Peyer's patch (tissue), 4 donors: ENCODE data around the gene LSP1. TPM values are rescaled to one million over a fixed set of nuclear protein-coding genes. Genes with fewer than 3 reads are reported as not detected.

ENCODE experiments used
- DNase-seq, 3 donors: peaks; one replicate each; pipeline ENCODE4 v3.0.0-alpha.2; 2017 to 2019
- H3K27ac ChIP-seq, 4 donors: fragments of 200-600 bp; sonication (generic); one replicate each; pipeline ENCODE4 v1.5.1; 2016 to 2019
- H3K27me3 ChIP-seq, 2 donors: fragments of 200-600 bp; sonication (generic); one replicate each; pipeline ENCODE4 v1.5.1; 2019
- H3K36me3 ChIP-seq, 3 donors: fragments of 200-600 bp; sonication (generic); one replicate each; pipeline ENCODE4 v1.5.1; 2016 to 2019
- H3K4me1 ChIP-seq, 4 donors: fragments of 200-600 bp; sonication (generic); one replicate each; pipeline ENCODE4 v1.5.1; 2016 to 2019
- H3K4me3 ChIP-seq, 4 donors: fragments of 200-600 bp; sonication (generic); 1 replicate in 3 of 4; 2 replicates in 1 of 4; pipeline ENCODE4 v1.5.1; 2016 to 2019; ENCODE audit warnings: mild to moderate bottlenecking in 1 of 4
- H3K9me3 ChIP-seq, 4 donors: fragments of 200-600 bp; sonication (generic); one replicate each; pipeline ENCODE4 v1.5.1; 2016 to 2019; ENCODE audit warnings: mild to moderate bottlenecking in 1 of 4
- CTCF ChIP-seq, 6 experiments: fragments of 450-650 bp in 4 of 6; fragments of 200-600 bp in 2 of 6; sonication (generic) in 1 of 6; IDR thresholded peaks; one replicate each; pipeline ENCODE4 v1.5.1; 2017 to 2019; ENCODE audit warnings: antibody characterized with exemption in 6 of 6, mild to moderate bottlenecking in 3 of 6, moderate library complexity in 1 of 6
- POLR2A ChIP-seq, 2 donors: fragments of 450-650 bp; IDR thresholded peaks; one replicate each; pipeline ENCODE4 v1.5.1; 2017; ENCODE audit warnings: antibody characterized with exemption in 2 of 2, mild to moderate bottlenecking in 2 of 2, moderate library complexity in 2 of 2
- total RNA-seq, 4 donors: library from RNA; depleted of rRNA; stranded (reverse); fragments of >200 nt; gene quantifications; one replicate each; pipeline ENCODE4 v1.1.0, GENCODE V29; 2016

LSP1 gene
- total RNA-seq, 4 donors from 2014 or later = 10.6 to 175 (median 15.4) TPM

DNA sequence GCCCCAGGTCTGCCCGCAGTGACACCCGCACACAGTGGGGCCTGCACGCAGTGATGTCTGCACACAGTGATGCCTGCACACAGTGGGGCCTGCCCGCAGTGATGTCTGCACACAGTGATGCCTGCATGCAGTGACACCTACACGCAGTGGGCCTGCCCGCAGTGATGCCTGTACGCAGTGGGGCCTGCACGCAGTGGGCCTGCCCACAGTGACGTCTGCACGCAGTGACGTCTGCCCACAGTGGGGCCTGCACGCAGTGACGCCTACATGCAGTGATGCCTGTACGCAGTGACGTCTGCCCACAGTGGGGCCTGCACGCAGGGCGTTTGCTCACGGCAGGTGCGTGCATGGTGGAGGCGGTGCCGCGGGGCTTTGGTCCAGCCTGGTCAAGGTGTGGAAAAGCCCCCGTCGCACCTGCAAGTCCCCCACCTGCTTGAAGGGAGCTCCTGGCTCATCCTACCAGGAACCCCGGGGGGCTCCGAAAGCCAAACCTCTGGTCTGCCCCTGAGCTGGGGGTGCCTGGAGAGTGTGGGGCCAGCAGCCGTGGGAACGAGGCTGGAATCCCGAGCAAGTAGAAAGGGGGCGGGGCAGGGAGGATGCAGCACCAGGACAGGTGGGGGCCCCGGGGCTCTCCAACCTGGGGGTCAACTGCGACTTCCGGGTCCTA lies 27.0 kb upstream of the LSP1 start:
- Histone ChIP-seq H3K4me3 (no peak overlapping the region), H3K9me3 (no peaks in the 10 kb centered on the region), H3K4me1 (peaks cover 0 to 26% (median 1%) of the 10 kb centered on the region in 4 donors), H3K36me3 (no peaks in the 10 kb centered on the region), H3K27ac (no peak overlapping the region), H3K27me3 (no peaks in the 10 kb centered on the region)
- no peak for DNase-seq
- TF ChIP-seq POLR2A (IDR thresholded peaks at IDR 0.05) (no peak), CTCF (IDR thresholded peaks at IDR 0.05) (no peak)

GRCh38 chr11:1826552-1827094 lies 26.3 kb upstream of the LSP1 start:
- Histone ChIP-seq H3K27me3 (no peaks in the 10 kb centered on the region), H3K36me3 (no peaks in the 10 kb centered on the region), H3K4me3 (no peak overlapping the region), H3K4me1 (peaks cover 0 to 33% (median 5%) of the 10 kb centered on the region in 4 donors), H3K9me3 (no peaks in the 10 kb centered on the region), H3K27ac (no peak overlapping the region)
- peak in 2 of 3 donors; percentile 41 to 69 for DNase-seq
- TF ChIP-seq POLR2A (IDR thresholded peaks at IDR 0.05) = no peak
- TF ChIP-seq CTCF (IDR thresholded peaks at IDR 0.05) = peak in 4 of 6 experiments; percentile 17 to 41 (median 26)

DNA sequence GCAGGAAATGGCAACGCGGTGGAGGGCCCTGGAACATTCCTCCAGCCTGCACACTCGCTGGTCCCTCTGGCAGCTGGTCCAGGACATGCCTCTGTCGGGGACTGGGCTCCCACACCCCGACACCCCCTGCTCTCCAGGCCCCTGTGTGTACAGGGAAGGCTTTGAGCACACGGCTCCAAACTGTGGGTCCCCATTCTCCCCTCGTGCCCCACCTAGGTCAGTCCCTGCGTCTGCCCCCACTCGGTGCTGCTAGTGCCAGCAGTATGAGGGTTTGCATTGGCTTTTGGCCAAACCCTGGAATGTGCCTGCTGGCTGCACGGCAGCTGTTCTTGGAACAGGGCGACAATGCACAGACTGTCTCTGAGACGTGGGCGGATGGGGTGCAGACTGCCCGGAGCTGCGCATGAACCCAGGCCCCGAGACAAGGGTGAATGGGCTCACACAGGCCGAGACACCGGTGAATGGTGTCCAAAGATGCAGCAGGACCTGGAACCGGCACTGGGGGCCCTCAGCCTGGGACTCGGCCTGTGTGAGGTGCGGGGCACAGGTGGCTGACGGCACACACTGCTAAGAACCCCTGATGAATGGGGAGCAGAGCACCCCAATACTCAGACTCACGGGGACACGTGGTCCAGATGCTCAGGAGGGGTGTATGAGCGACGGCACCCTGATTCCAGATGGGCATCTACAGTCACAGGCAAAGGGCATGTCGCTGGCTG lies 25.6 kb upstream of the LSP1 start:
- H3K36me3 ChIP-seq = no peaks in the 10 kb centered on the region
- no peak overlapping the region for H3K27ac ChIP-seq
- DNase-seq = peak in 2 of 3 donors; percentile 62 to 73
- H3K4me3 ChIP-seq = no peak overlapping the region
- H3K27me3 ChIP-seq = no peaks in the 10 kb centered on the region
- no peaks in the 10 kb centered on the region for H3K9me3 ChIP-seq
- H3K4me1 ChIP-seq = peaks cover 2 to 40% (median 9%) of the 10 kb centered on the region in 4 donors
- no peak for TF ChIP-seq POLR2A (IDR thresholded peaks at IDR 0.05)

DNA sequence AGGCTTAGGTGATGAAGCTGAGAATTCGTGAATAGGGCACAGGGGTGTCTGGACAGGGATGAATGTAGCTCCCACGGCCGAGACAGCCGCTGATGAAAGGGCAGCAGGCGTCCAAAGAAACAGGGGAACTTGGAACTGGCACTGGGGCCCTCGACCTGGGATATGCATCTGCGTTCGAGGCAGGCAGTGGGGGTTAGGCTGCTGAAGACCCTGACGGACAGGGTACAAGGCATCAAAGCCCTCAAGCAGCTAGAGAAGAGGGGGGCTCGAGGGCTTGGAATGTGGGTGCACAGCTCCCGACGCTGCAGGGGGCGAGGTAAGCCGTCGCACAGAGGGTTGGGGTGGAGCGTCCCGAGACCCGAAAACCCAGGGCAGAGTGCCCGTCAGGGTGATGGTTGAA lies 25.0 kb upstream of the LSP1 start:
- no peaks in the 10 kb centered on the region for H3K36me3 ChIP-seq
- H3K4me3 ChIP-seq = no peak overlapping the region
- no peak overlapping the region for H3K27ac ChIP-seq
- no peaks in the 10 kb centered on the region for H3K9me3 ChIP-seq
- no peaks in the 10 kb centered on the region for H3K27me3 ChIP-seq
- TF ChIP-seq CTCF (IDR thresholded peaks at IDR 0.05) = no peak
- no peak for TF ChIP-seq POLR2A (IDR thresholded peaks at IDR 0.05)
- peaks cover 6 to 46% (median 10%) of the 10 kb centered on the region in 4 donors for H3K4me1 ChIP-seq
- peak in 2 of 3 donors; percentile 31 to 37 for DNase-seq

DNA sequence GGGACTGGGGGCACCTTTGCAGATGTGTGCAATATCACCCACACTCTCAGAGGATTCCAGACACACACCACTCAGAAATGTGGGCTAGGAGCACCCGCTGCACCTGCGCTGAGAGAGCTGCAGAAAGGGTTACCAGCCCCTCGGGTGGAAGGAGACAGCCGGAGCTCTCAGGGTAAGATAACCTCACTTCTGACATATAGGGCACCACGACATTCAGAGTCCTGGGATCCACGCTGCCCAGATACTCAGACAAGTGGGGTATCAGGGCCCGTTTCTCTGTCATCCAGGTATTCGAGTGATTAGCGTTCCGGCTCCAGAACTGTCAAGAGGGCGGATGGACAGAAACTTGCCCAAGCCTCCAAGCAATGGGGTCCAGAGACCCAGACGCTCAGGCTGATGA lies 24.3 kb upstream of the LSP1 start:
- no peak overlapping the region for H3K4me3 ChIP-seq
- no peak overlapping the region for H3K27ac ChIP-seq
- TF ChIP-seq CTCF (IDR thresholded peaks at IDR 0.05) (no peak), POLR2A (IDR thresholded peaks at IDR 0.05) (no peak)
- H3K36me3 ChIP-seq = no peaks in the 10 kb centered on the region
- H3K9me3 ChIP-seq = no peaks in the 10 kb centered on the region
- no peak for DNase-seq
- no peaks in the 10 kb centered on the region for H3K27me3 ChIP-seq
- H3K4me1 ChIP-seq = peaks cover 6 to 53% (median 10%) of the 10 kb centered on the region in 4 donors
